ENCODE data around the gene RBM33. TPM values are rescaled to one million over a fixed set of nuclear protein-coding genes. Genes with fewer than 3 reads are reported as not detected.

RBM33 gene
- total and polyA plus RNA-seq, 2 of the 8 experiments (the other 6 are each of a cell fraction or from before 2014, with no cell fraction given) = 16.5 to 64.6 TPM

DNA sequence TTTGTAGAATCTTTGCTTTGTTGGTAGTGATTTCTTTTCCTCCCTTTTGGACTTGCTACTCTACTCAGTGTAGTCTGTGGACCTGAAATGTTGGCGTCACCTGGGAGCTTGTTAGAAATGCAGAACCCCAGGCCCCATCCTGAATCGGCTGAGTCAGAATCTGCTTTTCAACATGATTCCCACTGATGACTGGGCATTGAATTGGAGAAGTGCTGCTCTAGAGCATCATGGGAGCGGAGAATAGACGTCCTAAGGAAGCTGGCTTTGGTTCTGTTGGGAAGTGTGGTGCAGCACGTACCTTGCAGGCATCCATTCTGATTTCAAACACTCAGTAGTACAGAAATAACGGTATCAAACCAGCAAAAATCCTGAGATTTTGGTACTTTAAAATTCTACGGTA, 54.7 kb downstream of the RBM33 start:
- peaks cover 6 to 9% of the 10 kb centered on the region in 2 experiments for H4K20me1 ChIP-seq (replicated peaks in 1 of 2; ENCODE audit: control insufficient read depth in 1 of 2, insufficient read depth in 2 of 2, low read length in 2 of 2)
- H3K27me3 ChIP-seq (replicated peaks in 1 of 4; ENCODE audit: control insufficient read depth in 3 of 4, extremely low read depth in 1 of 4, insufficient read depth in 3 of 4, low read length in 3 of 4) = peaks cover 0 to 1% (median 0%) of the 10 kb centered on the region in 4 experiments; a peak in 1 of 7 replicates
- H2BK20ac ChIP-seq (ENCODE audit: low read length) = no peak overlapping the region
- peaks cover 0 to 57% of the 10 kb centered on the region in 2 experiments; a peak in 2 of 4 replicates for H3K79me2 ChIP-seq (ENCODE audit: control insufficient read depth in 1 of 2, insufficient read depth in 2 of 2, low read length in 2 of 2)
- H3K27ac ChIP-seq (ENCODE audit: low read depth, low read length) = no peak overlapping the region
- DNase-seq (ENCODE audit: low read depth in 1 of 2, low spot score in 2 of 2) (no peak), FAIRE-seq (no peak)
- no peak overlapping the region for H2AFZ ChIP-seq (ENCODE audit: low read length)
- H3K23ac ChIP-seq (ENCODE audit: insufficient read length) = no peak overlapping the region
- no peak overlapping the region for H4K5ac ChIP-seq (ENCODE audit: insufficient read length, low read depth, low read length)
- WGBS, 2 experiments (ENCODE audit: extremely low coverage in 1 of 2, insufficient coverage in 1 of 2, insufficient read length in 1 of 2, insufficient replicate concordance in 2 of 2, low coverage in 1 of 2, low lambda C conversion rate in 2 of 2, missing lambda C conversion rate in 1 of 2) = 61% methylated on average over 7 of the region's 7 CpGs; no CpG with 5 or more reads in 1 of the 2 experiments
- no peak overlapping the region for H3K4me2 ChIP-seq (ENCODE audit: insufficient read depth in 1 of 2, low read depth in 2 of 2, low read length in 2 of 2)
- ChIA-PET CTCF (ENCODE audit: partially characterized antibody) (interaction anchor here (0.7 kb wide), 1 partner anchor 102 kb away, joined by 3 read pairs; no protein-coding TSS in a partner anchor), POLR2A (ENCODE audit: partially characterized antibody) (interaction anchor here (1.2 kb wide), 1 partner anchor 10 kb away, joined by 3 read pairs; no protein-coding TSS in a partner anchor)
- no peak overlapping the region for H2BK15ac ChIP-seq (ENCODE audit: low read length)
- H3K4me3 ChIP-seq (ENCODE audit: extremely low read depth in 1 of 4, insufficient read depth in 2 of 4, low read depth in 3 of 4, low read length in 4 of 4) = no peak overlapping the region
- no peak overlapping the region for H2BK5ac ChIP-seq (ENCODE audit: low read depth, low read length)
- H4K8ac ChIP-seq (ENCODE audit: extremely low read depth, insufficient read depth, low read length) = no peak overlapping the region
- no peak overlapping the region for H3K18ac ChIP-seq (ENCODE audit: extremely low read depth, low read length)
- peaks cover 5 to 30% (median 24%) of the 10 kb centered on the region in 4 experiments; a peak in 6 of 8 replicates for H3K36me3 ChIP-seq (ENCODE audit: control insufficient read depth in 2 of 4, insufficient read depth in 4 of 4, low read length in 3 of 4)
- TF ChIP-seq SAP30 (IDR thresholded peaks at IDR 0.05; ENCODE audit: insufficient read depth, insufficient replicate concordance, low read length) (no peak), MAFK (IDR thresholded peaks at IDR 0.05; ENCODE audit: low read depth, low read length) (peak; percentile 71; the same call in 1 of the 2 replicates), SUZ12 (IDR thresholded peaks at IDR 0.05; ENCODE audit: low read length) (no peak), BCL11A (IDR thresholded peaks at IDR 0.05; ENCODE audit: low read depth in 2 of 2, low read length in 2 of 2) (no peak), BACH1 (IDR thresholded peaks at IDR 0.05; ENCODE audit: low read length) (peak; percentile 92), ASH2L (IDR thresholded peaks at IDR 0.05; ENCODE audit: low read length) (no peak), NANOG (IDR thresholded peaks at IDR 0.05; ENCODE audit: insufficient read depth, low read depth, low read length, poor library complexity, severe bottlenecking) (no peak), TBP (IDR thresholded peaks at IDR 0.05; ENCODE audit: low read depth, low read length) (no peak), RNF2 (IDR thresholded peaks at IDR 0.05; ENCODE audit: borderline replicate concordance, low read depth, low read length, missing control alignments, poor library complexity, severe bottlenecking) (no peak)
- TF ChIP-seq, protein P1, sequence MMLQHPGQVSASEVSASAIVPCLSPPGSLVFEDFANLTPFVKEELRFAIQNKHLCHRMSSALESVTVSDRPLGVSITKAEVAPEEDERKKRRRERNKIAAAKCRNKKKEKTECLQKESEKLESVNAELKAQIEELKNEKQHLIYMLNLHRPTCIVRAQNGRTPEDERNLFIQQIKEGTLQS (IDR thresholded peaks at IDR 0.05; ENCODE audit: insufficient read depth, low read depth, low read length) = no peak
- TF ChIP-seq, protein P2, sequence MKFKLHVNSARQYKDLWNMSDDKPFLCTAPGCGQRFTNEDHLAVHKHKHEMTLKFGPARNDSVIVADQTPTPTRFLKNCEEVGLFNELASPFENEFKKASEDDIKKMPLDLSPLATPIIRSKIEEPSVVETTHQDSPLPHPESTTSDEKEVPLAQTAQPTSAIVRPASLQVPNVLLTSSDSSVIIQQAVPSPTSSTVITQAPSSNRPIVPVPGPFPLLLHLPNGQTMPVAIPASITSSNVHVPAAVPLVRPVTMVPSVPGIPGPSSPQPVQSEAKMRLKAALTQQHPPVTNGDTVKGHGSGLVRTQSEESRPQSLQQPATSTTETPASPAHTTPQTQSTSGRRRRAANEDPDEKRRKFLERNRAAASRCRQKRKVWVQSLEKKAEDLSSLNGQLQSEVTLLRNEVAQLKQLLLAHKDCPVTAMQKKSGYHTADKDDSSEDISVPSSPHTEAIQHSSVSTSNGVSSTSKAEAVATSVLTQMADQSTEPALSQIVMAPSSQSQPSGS (IDR thresholded peaks at IDR 0.05; ENCODE audit: low read length) = no peak
- no peaks in the 10 kb centered on the region for H3K9me3 ChIP-seq (ENCODE audit: insufficient read depth in 2 of 2, low read depth in 1 of 2, low read length in 1 of 2)
- no peak overlapping the region for H3K9ac ChIP-seq (replicated peaks in 1 of 4; ENCODE audit: extremely low read depth in 1 of 4, low read depth in 3 of 4, low read length in 3 of 4)
- no peak overlapping the region for H3K14ac ChIP-seq (ENCODE audit: insufficient read length)
- no peak overlapping the region for H3K4ac ChIP-seq (replicated peaks; ENCODE audit: insufficient read length, low read depth, low read length)
- H2BK12ac ChIP-seq (ENCODE audit: low read depth, low read length) = no peak overlapping the region
- H4K91ac ChIP-seq (replicated peaks; ENCODE audit: insufficient read length, low read length) = no peak overlapping the region
- H3K79me1 ChIP-seq (ENCODE audit: low read depth, low read length) = peaks cover 6% of the 10 kb centered on the region
- no peaks in the 10 kb centered on the region; a peak in 1 of 7 replicates for H3K4me1 ChIP-seq (replicated peaks in 1 of 4; ENCODE audit: control insufficient read depth in 3 of 4, insufficient read depth in 4 of 4, low read length in 3 of 4)
- H2AK5ac ChIP-seq (ENCODE audit: low read depth, low read length) = no peak overlapping the region
- no peak overlapping the region for H2BK120ac ChIP-seq (replicated peaks; ENCODE audit: low read depth, low read length)
- H3K23me2 ChIP-seq (ENCODE audit: low read depth, low read length) = no peaks in the 10 kb centered on the region
- no peak overlapping the region for H3K56ac ChIP-seq (replicated peaks; ENCODE audit: insufficient read length, low read depth, low read length)
